SK-N-DZ (cell line): ENCODE data around the gene ZSCAN5A.
"Not testable (repeated sequence)": the region's sequence is repeated elsewhere in the genome, so short reads cannot be mapped to it uniquely, and the experiment has no call there.

Source experiments
- DNase-seq: peaks from one replicate; pipeline ENCODE4 v3.0.0-alpha.2; 2015; ENCODE audit warnings: low spot score

The ZSCAN5A gene

GRCh38 chr19:56314018-56314380 lies 640 bp downstream of the ZSCAN5A start:
- DNase-seq, result no peak

GRCh38 chr19:56312787-56313657 lies 1.6 kb downstream of the ZSCAN5A start:
- DNase-seq, result no peak

- DNase-seq, result no peak
These were observed 2.3 kb downstream of the ZSCAN5A start for GRCh38 chr19:56312342-56312741.

- DNase-seq, result no peak
These were observed 4.2 kb downstream of the ZSCAN5A start for GRCh38 chr19:56310462-56310861.

GRCh38 chr19:56309511-56310185 lies 5.0 kb downstream of the ZSCAN5A start:
- peak; percentile 3 for DNase-seq

GRCh38 chr19:56308792-56309191 lies 5.8 kb downstream of the ZSCAN5A start:
- no peak for DNase-seq

GRCh38 chr19:56307062-56307461 lies 7.6 kb downstream of the ZSCAN5A start:
- DNase-seq, result not testable (repeated sequence)

GRCh38 chr19:56306016-56306415 lies 8.6 kb downstream of the ZSCAN5A start:
- no peak for DNase-seq

GRCh38 chr19:56304243-56304642 lies 10.4 kb downstream of the ZSCAN5A start:
- no peak for DNase-seq

- DNase-seq, result no peak
These were observed 12.6 kb downstream of the ZSCAN5A start for GRCh38 chr19:56301886-56302620.

- DNase-seq, result no peak
These were observed 13.5 kb downstream of the ZSCAN5A start for GRCh38 chr19:56301155-56301554.

- no peak for DNase-seq
These were observed 15.0 kb downstream of the ZSCAN5A start for GRCh38 chr19:56299688-56300087.

- DNase-seq, result no peak
These were observed 17.6 kb downstream of the ZSCAN5A start for GRCh38 chr19:56297010-56297409.

- no peak for DNase-seq
These were observed 18.8 kb downstream of the ZSCAN5A start for GRCh38 chr19:56295531-56296455.

GRCh38 chr19:56294549-56294948 lies 20.1 kb downstream of the ZSCAN5A start:
- no peak for DNase-seq

GRCh38 chr19:56291867-56292266 lies 22.8 kb downstream of the ZSCAN5A start:
- DNase-seq, result no peak

- no peak for DNase-seq
These were observed 24.5 kb downstream of the ZSCAN5A start for GRCh38 chr19:56290104-56290503.

- DNase-seq, result no peak
These were observed 29.9 kb downstream of the ZSCAN5A start for GRCh38 chr19:56284746-56285145.

- no peak for DNase-seq
These were observed 31.8 kb downstream of the ZSCAN5A start for GRCh38 chr19:56282809-56283208.

GRCh38 chr19:56273563-56274117 lies 41.0 kb downstream of the ZSCAN5A start:
- no peak for DNase-seq
